T-cell (primary cell): ENCODE measurements around the gene TMC8. TPM values are rescaled to one million over a fixed set of nuclear protein-coding genes. Genes with fewer than 3 reads are reported as not detected.

Experiments
- ATAC-seq, 4 experiments: fragments of 200-7000 bp in 3 of 4; fragments of 150-1000 bp in 1 of 4; cut with Tn5 transposase; replicated peaks in 1 of 4; 1 replicate in 3 of 4; 2 replicates in 1 of 4; pipeline ENCODE4 v1.10.0; 2021; ENCODE audit warnings: moderate library complexity in 3 of 4, mild to moderate bottlenecking in 2 of 4, moderate number of reproducible peaks in 1 of 4
- CTCF ChIA-PET, 2 donors: fragments of 300-600 bp; sonication (Branson Sonifier 250); formaldehyde crosslinking; loops; one replicate each; lab custom pipeline; 2022; ENCODE audit warnings: antibody characterized with exemption in 2 of 2; lab: Charles Lee
- POLR2A ChIA-PET, 2 donors: fragments of 300-600 bp; sonication (Branson Sonifier 250); formaldehyde crosslinking; loops; one replicate each; lab custom pipeline; 2022; ENCODE audit warnings: antibody characterized with exemption in 2 of 2; lab: Charles Lee
- DNase-seq, 35 experiments: peaks; one replicate each; pipeline versions ENCODE4 v3.0.0 to v3.0.0-alpha.2; 2013 to 2023
- H3K27ac ChIP-seq: one replicate; pipeline ENCODE4 v1.5.1; 2013; ENCODE audit warnings: low read length
- H3K27me3 ChIP-seq, 2 experiments: replicated peaks in 1 of 2; 1 replicate in 1 of 2; 2 replicates in 1 of 2; pipeline versions ENCODE4 v1.6.1 to v1.7.0; 2013; ENCODE audit warnings: low read length in 1 of 2, mixed read lengths in 1 of 2; ENCODE audit not compliant: control insufficient read depth in 2 of 2, insufficient read depth in 2 of 2; ENCODE audit errors: extremely low read depth in 1 of 2
- H3K36me3 ChIP-seq, 2 donors: 1 replicate in 1 of 2; 2 replicates in 1 of 2; pipeline versions ENCODE4 v1.6.1 to v1.7.0; 2013; ENCODE audit warnings: low read length in 1 of 2; ENCODE audit not compliant: control insufficient read depth in 2 of 2, insufficient read depth in 1 of 2; ENCODE audit errors: extremely low read depth in 1 of 2
- H3K4me1 ChIP-seq, 2 experiments: 1 replicate in 1 of 2; 2 replicates in 1 of 2; pipeline versions ENCODE4 v1.6.1 to v1.7.0; 2013; ENCODE audit warnings: low read length in 2 of 2, mixed read lengths in 1 of 2; ENCODE audit not compliant: insufficient read depth in 2 of 2, control insufficient read depth in 1 of 2; ENCODE audit errors: extremely low read depth in 1 of 2
- H3K4me3 ChIP-seq, 2 donors: 1 replicate in 1 of 2; 2 replicates in 1 of 2; pipeline versions ENCODE4 v1.5.1 to v1.7.0; 2013; ENCODE audit warnings: mild to moderate bottlenecking in 2 of 2, low read length in 1 of 2, moderate library complexity in 1 of 2; ENCODE audit not compliant: control insufficient read depth in 1 of 2; ENCODE audit errors: extremely low read depth in 1 of 2
- H3K9me3 ChIP-seq: 2 replicates; pipeline ENCODE4 v1.7.0; 2013
- H3K27ac Mint-ChIP-seq, 2 donors: one replicate each; pipeline ENCODE4 v1.8.0; 2020 to 2021; ENCODE audit warnings: mild to moderate bottlenecking in 2 of 2, mixed read lengths in 2 of 2
- H3K27me3 Mint-ChIP-seq, 2 donors: one replicate each; pipeline ENCODE4 v1.8.0; 2021 to 2022; ENCODE audit warnings: mixed read lengths in 2 of 2
- H3K36me3 Mint-ChIP-seq: one replicate; pipeline ENCODE4 v1.8.0; 2021; ENCODE audit warnings: mixed read lengths
- H3K4me1 Mint-ChIP-seq, 3 donors: one replicate each; pipeline ENCODE4 v1.8.0; 2020 to 2022; ENCODE audit warnings: mixed read lengths in 3 of 3, mild to moderate bottlenecking in 1 of 3
- H3K4me3 Mint-ChIP-seq, 3 donors: one replicate each; pipeline ENCODE4 v1.8.0; 2020 to 2022; ENCODE audit warnings: mild to moderate bottlenecking in 3 of 3, mixed read lengths in 3 of 3, moderate library complexity in 3 of 3
- H3K9me3 Mint-ChIP-seq, 3 donors: one replicate each; pipeline ENCODE4 v1.8.0; 2020 to 2022; ENCODE audit warnings: mixed read lengths in 3 of 3
- WGBS: methylation state at CpG from one replicate; pipeline ENCODE4 v1.1.5; 2013; ENCODE audit warnings: missing lambda C conversion rate; ENCODE audit not compliant: insufficient coverage; 5-methylcytosine and 5-hydroxymethylcytosine counted together
- total RNA-seq, 35 experiments: library from RNA in 6 of 35; stranded (reverse) in 6 of 35; fragments of 120-200 nt in 1 of 35; gene quantifications; one replicate each; pipeline versions ENCODE4 v1.2.1 to v1.2.4 and lab custom pipeline; 2013 to 2026

Gene TMC8
- total RNA-seq, 5 donors from 2014 or later (not counting 1 experiment from before 2014, with no cell fraction given), result 301 to 631 (median 431) TPM

DNA sequence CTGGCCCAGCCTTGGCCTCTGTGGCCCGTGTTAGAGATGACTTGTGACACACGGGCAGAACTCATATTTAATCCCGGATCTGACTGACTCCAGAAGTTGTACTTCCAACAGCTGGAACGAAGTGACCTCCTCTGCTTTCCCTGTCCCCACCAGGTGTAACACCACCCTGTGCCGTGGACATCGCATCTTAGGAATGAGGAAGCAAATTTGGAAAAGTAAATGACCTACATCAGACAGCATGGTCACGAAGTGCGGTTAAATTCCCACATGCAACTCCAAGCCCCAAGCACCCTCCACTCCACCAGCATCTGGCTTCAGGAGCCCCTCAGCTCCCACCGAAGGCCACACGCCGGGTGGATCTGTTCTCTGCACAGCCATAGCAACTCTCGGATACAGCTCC, 53.3 kb downstream of the TMC8 start:
- no peaks in the 10 kb centered on the region for H3K9me3 ChIP-seq
- peaks cover 0 to 24% of the 10 kb centered on the region in 2 experiments for H3K4me1 ChIP-seq
- no peak for ATAC-seq
- no peak overlapping the region for H3K27ac ChIP-seq
- CTCF ChIA-PET, result no interaction called here
- POLR2A ChIA-PET, result no interaction called here
- H3K36me3 ChIP-seq, result no peaks in the 10 kb centered on the region
- H3K4me1 Mint-ChIP-seq, result peaks cover 0 to 19% (median 13%) of the 10 kb centered on the region in 3 donors
- no peaks in the 10 kb centered on the region for H3K9me3 Mint-ChIP-seq
- H3K27ac Mint-ChIP-seq, result no peak overlapping the region
- H3K4me3 ChIP-seq, result no peak overlapping the region
- no peaks in the 10 kb centered on the region for H3K27me3 ChIP-seq
- no peaks in the 10 kb centered on the region for H3K27me3 Mint-ChIP-seq
- no peaks in the 10 kb centered on the region for H3K36me3 Mint-ChIP-seq
- H3K4me3 Mint-ChIP-seq, result no peak overlapping the region
- no peak for DNase-seq
- 97% methylated on average over 5 of the region's 12 CpGs for WGBS

GRCh38 chr17:78184351-78184750, 53.8 kb downstream of the TMC8 start:
- Mint-ChIP-seq H3K27ac (no peak overlapping the region), H3K9me3 (no peaks in the 10 kb centered on the region), H3K4me1 (peaks cover 0 to 19% (median 13%) of the 10 kb centered on the region in 3 donors), H3K27me3 (no peaks in the 10 kb centered on the region), H3K36me3 (no peaks in the 10 kb centered on the region), H3K4me3 (no peak overlapping the region)
- H3K4me3 ChIP-seq, result no peak overlapping the region
- WGBS, result 96% methylated on average over 8 of the region's 10 CpGs
- H3K27me3 ChIP-seq, result no peaks in the 10 kb centered on the region
- ChIA-PET POLR2A (no interaction called here), CTCF (no interaction called here)
- DNase-seq (no peak), ATAC-seq (no peak)
- H3K36me3 ChIP-seq, result no peaks in the 10 kb centered on the region
- H3K27ac ChIP-seq, result no peak overlapping the region
- no peaks in the 10 kb centered on the region for H3K9me3 ChIP-seq
- peaks cover 0 to 23% of the 10 kb centered on the region in 2 experiments for H3K4me1 ChIP-seq

DNA sequence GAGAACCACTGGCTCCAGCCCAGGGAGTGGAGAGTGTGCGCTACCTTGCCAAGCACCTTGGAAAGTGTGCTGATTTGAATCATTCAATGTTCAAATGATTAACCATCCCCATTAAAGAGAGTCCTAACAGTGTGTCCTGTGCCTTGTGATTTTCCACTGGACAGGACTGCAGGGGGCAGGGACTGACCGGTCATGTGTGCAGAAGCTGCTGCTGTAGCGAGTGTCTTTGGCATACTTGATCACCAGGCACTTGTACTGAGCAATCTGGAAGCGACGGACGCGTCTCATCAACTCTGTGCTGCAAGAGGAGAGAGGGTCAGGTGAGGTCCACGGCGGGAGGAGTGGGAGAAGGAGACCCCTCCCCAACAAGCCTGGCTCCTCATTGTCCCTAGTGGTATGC, 54.3 kb downstream of the TMC8 start:
- peaks cover 0 to 19% (median 13%) of the 10 kb centered on the region in 3 donors for H3K4me1 Mint-ChIP-seq
- POLR2A ChIA-PET, result no interaction called here
- ATAC-seq (no peak), DNase-seq (no peak)
- CTCF ChIA-PET, result no interaction called here
- WGBS, result 91% methylated on average over 6 of the region's 9 CpGs
- no peak overlapping the region for H3K4me3 ChIP-seq
- peak overlapping the region in 1 of 3 donors; percentile 29 for H3K4me3 Mint-ChIP-seq
- no peaks in the 10 kb centered on the region for H3K36me3 Mint-ChIP-seq
- H3K27me3 ChIP-seq, result no peaks in the 10 kb centered on the region
- peak overlapping the region in 1 of 2 donors; percentile 28 for H3K27ac Mint-ChIP-seq
- H3K36me3 ChIP-seq, result no peaks in the 10 kb centered on the region
- H3K9me3 ChIP-seq, result no peaks in the 10 kb centered on the region
- no peaks in the 10 kb centered on the region for H3K9me3 Mint-ChIP-seq
- no peak overlapping the region for H3K27ac ChIP-seq
- peaks cover 0 to 18% of the 10 kb centered on the region in 2 experiments for H3K4me1 ChIP-seq
- no peaks in the 10 kb centered on the region for H3K27me3 Mint-ChIP-seq

DNA sequence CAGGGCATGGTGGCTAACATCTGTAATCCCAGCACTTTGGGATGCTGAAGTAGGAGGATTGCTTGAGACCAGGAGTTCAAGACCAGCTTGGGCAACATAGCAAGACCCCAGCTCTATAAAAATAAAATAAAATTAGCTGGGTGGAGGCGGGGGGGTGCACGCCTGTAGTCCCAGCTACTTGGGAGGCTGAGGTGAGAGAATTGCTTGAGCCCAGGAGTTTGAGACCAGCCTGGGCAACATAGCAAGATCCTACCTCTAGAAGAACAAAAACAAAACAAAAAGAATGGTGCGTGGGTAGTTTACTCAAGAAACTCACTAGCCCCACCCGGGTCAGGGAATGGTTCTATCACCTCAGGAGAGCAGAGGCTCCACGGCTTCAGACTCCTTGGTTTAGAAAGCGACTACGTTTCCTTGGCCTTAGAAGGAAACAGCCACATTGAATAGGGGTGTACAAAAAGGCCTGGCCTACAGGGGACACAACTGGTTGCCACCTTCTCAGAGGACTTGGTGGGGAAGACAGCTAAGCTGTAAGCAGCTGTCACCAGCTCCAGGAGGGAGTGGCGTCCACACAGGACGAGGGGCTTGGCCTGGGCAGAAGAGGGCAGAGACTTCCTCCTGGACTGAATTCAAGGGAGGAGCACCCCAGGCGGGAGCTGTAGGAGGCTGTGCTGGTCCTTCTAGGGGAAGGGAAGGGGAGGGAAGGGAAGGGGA, 55.6 kb downstream of the TMC8 start:
- H3K27me3 Mint-ChIP-seq, result no peaks in the 10 kb centered on the region
- no peaks in the 10 kb centered on the region for H3K9me3 Mint-ChIP-seq
- ATAC-seq (no peak), DNase-seq (no peak)
- WGBS, result 83% methylated on average over 4 of the region's 10 CpGs
- H3K27me3 ChIP-seq, result no peaks in the 10 kb centered on the region
- ChIA-PET CTCF (interaction anchor here (0.6 to 1.0 kb wide), 3 partner anchors 46 to 1808 kb away, joined by 4 to 5 read pairs (median 5); no protein-coding TSS in a partner anchor), POLR2A (no interaction called here)
- H3K36me3 ChIP-seq, result no peaks in the 10 kb centered on the region
- H3K4me1 Mint-ChIP-seq, result peaks cover 0 to 12% (median 8%) of the 10 kb centered on the region in 3 donors
- H3K36me3 Mint-ChIP-seq, result no peaks in the 10 kb centered on the region
- no peak overlapping the region for H3K27ac ChIP-seq
- H3K4me3 Mint-ChIP-seq, result peak overlapping the region; percentile 61 to 64 (median 63)
- peaks cover 0 to 16% of the 10 kb centered on the region in 2 experiments for H3K4me1 ChIP-seq
- H3K27ac Mint-ChIP-seq, result peak overlapping the region in 1 of 2 donors; percentile 17
- H3K4me3 ChIP-seq, result no peak overlapping the region
- H3K9me3 ChIP-seq, result no peaks in the 10 kb centered on the region

- Mint-ChIP-seq H3K4me3 (peak within 1 kb of the TSS; percentile 63 to 82 (median 75)), H3K36me3 (no peaks in the 10 kb centered on the region), H3K27ac (peak within 1 kb of the TSS; percentile 56 to 68), H3K4me1 (peaks cover 0 to 12% (median 8%) of the 10 kb centered on the region in 3 donors), H3K9me3 (no peaks in the 10 kb centered on the region), H3K27me3 (no peaks in the 10 kb centered on the region)
- Histone ChIP-seq H3K27me3 (no peaks in the 10 kb centered on the region), H3K36me3 (no peaks in the 10 kb centered on the region), H3K27ac (no peak within 1 kb of the TSS), H3K9me3 (no peaks in the 10 kb centered on the region), H3K4me3 (peak within 1 kb of the TSS; percentile 59 to 79), H3K4me1 (peaks cover 0 to 16% of the 10 kb centered on the region in 2 experiments)
- WGBS, result 5% methylated on average over 53 of the region's 57 CpGs
- DNase-seq (peak; percentile 35 to 82 (median 59)), ATAC-seq (peak; percentile 85 to 90 (median 88))
- ChIA-PET POLR2A (no interaction called here), CTCF (interaction anchor here (0.6 to 1.0 kb wide), 4 partner anchors 47 to 1807 kb away, joined by 3 to 5 read pairs (median 4); no protein-coding TSS in a partner anchor)
These were observed 56.4 kb downstream of the TMC8 start, which contains the start of the genes AFMID and TK1 for GRCh38 chr17:78186692-78187595. AFMID (plus strand) TSS chr17:78187362; CDS start chr17:78187371, 9 bp downstream. TK1 (minus strand) TSS chr17:78187052; CDS start chr17:78186994, 58 bp downstream.
